ENCODE measurements around the gene SLC6A3. TPM values are rescaled to one million over a fixed set of nuclear protein-coding genes. Genes with fewer than 3 reads are reported as not detected.

SLC6A3 gene
- total and polyA plus RNA-seq, 2 donors (not counting 1 experiment from before 2014, with no cell fraction given), result 0.01 to 0.15 TPM

DNA sequence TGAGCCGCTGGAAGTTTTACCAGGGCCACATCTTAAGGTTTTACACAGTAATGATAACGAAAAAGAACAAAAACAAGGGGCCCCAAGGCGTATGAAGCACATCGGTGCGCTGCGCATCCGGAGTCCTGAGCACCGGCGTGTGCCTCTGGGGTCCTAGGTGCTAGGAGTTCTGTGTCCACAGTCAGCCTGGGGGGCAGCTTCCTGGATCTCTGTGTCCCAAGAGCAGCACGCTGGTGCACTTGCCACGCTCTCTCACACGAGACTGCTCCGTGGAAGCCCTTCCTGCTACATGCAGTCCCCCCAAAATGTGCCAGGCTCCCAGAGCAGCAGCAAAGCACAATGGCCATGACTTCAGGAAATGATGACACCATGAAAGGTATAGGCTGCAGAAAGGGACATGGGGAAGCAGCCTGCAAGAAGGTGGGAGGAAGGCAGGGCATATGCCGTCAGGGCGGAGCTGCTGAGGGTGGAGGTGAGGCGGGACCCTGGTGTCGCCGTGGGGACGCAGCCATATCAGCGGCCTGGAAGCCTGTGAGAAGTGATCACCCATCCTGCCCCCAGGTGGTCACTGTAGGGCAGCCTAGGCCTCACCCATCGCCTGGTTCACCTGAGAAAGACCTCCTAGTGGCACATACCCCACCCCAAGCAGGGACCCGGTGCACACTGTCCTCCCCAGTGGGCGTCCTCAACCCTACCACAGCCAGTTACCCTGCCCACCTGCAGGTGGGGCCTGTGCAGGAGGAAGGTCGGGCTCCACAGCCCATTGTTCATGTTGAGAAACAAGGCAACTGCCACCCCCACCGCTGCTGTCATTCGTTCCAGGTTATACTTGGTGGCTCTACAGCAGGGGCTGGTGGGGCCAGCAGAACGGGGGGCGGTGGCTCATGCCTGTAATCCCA is 23.6 kb upstream of the SLC6A3 start:
- H3K36me3 ChIP-seq (replicated peaks in 1 of 2; ENCODE audit: control extremely low read depth in 1 of 2, control insufficient read depth in 1 of 2, extremely low read depth in 1 of 2, insufficient read depth in 2 of 2, low read length in 1 of 2), result peaks cover 0 to 70% of the 10 kb centered on the region in 2 experiments
- whole genome bisulfite sequencing (ENCODE audit: insufficient coverage), result 95% methylated on average over 22 of the region's 28 CpGs
- Mint-ChIP-seq H3K9me3 (ENCODE audit: insufficient read depth) (no peaks in the 10 kb centered on the region), H3K27ac (peak overlapping the region; percentile 41), H3K4me3 (no peak overlapping the region), H3K4me1 (no peaks in the 10 kb centered on the region), H3K27me3 (no peaks in the 10 kb centered on the region)
- peaks cover 7% of the 10 kb centered on the region for H3K79me2 ChIP-seq (ENCODE audit: control insufficient read depth, insufficient read depth, low read length)
- ChIA-PET POLR2A (interaction anchor here (0.7 kb wide), 1 partner anchor 84 kb away, joined by 3 read pairs; no protein-coding TSS in a partner anchor), CTCF (interaction anchor here (1.4 kb wide), 1 partner anchor 89 kb away, joined by 4 read pairs; no protein-coding TSS in a partner anchor)
- no peak overlapping the region for H3K9ac ChIP-seq (ENCODE audit: low read length)
- TF ChIP-seq EZH2 (IDR thresholded peaks at IDR 0.05; ENCODE audit: borderline replicate concordance, insufficient read depth, low read depth, low read length, poor library complexity, severe bottlenecking), result no peak
- no peak for TF ChIP-seq CTCF (IDR thresholded peaks at IDR 0.05)
- peaks cover 0 to 2% of the 10 kb centered on the region in 2 donors for H3K4me1 ChIP-seq (ENCODE audit: control insufficient read depth in 2 of 2, insufficient read depth in 2 of 2, low read length in 2 of 2)
- no peak overlapping the region for H2AFZ ChIP-seq (ENCODE audit: insufficient read depth, low read depth, low read length, poor library complexity, severe bottlenecking)
- no peak overlapping the region for H3K4me3 ChIP-seq (ENCODE audit: control extremely low read depth in 1 of 5, extremely low read depth in 1 of 5, insufficient read depth in 1 of 5, low read depth in 2 of 5, low read length in 4 of 5)
- intact Hi-C loops (cut with micrococcal nuclease), result no loop called here
- no peak overlapping the region for H3K4me2 ChIP-seq (replicated peaks; ENCODE audit: low read depth, low read length, poor library complexity, severe bottlenecking)
- ATAC-seq (ENCODE audit: low read depth) (no peak), DNase-seq (no peak)
- peaks cover 0 to 22% (median 0%) of the 10 kb centered on the region in 3 donors for H3K9me3 ChIP-seq (ENCODE audit: control extremely low read depth in 1 of 3, control insufficient read depth in 2 of 3, insufficient read depth in 1 of 3, low read length in 2 of 3)
- H3K27ac ChIP-seq (ENCODE audit: low read length in 2 of 2), result no peak overlapping the region
- H3K27me3 ChIP-seq (replicated peaks in 1 of 4; ENCODE audit: control extremely low read depth in 1 of 4, control insufficient read depth in 3 of 4, insufficient read depth in 4 of 4, low read length in 3 of 4), result no peaks in the 10 kb centered on the region
- H4K20me1 ChIP-seq (ENCODE audit: control insufficient read depth, insufficient read depth, low read length, poor library complexity, severe bottlenecking), result peaks cover 54% of the 10 kb centered on the region

DNA sequence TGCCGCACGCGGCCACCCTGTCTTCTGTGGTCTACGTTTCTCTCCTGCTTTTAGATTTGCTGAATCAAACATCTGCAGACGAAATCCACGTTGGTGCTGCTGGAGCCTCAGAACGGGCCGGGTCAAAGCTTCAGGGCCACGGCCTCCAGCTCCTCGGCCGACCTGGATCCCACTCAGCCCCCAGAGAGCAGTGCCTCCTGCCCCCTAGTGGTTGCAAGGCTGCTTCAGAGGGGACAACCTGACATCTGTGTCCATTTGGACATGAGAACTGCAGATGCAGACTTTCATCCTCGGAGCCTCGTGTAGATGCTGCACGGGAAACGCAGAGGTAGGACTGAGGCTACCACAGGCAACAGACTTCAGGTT is 23.0 kb upstream of the SLC6A3 start:
- H3K4me1 ChIP-seq (ENCODE audit: control insufficient read depth in 2 of 2, insufficient read depth in 2 of 2, low read length in 2 of 2), result peaks cover 0 to 2% of the 10 kb centered on the region in 2 donors
- H3K27ac ChIP-seq (ENCODE audit: low read length in 2 of 2), result no peak overlapping the region
- DNase-seq, result peak; percentile 42
- Mint-ChIP-seq H3K27me3 (no peaks in the 10 kb centered on the region), H3K27ac (peak overlapping the region; percentile 41), H3K4me3 (no peak overlapping the region), H3K4me1 (no peaks in the 10 kb centered on the region), H3K9me3 (ENCODE audit: insufficient read depth) (no peaks in the 10 kb centered on the region)
- peak; percentile 37 for ATAC-seq (ENCODE audit: low read depth)
- no peak overlapping the region for H2AFZ ChIP-seq (ENCODE audit: insufficient read depth, low read depth, low read length, poor library complexity, severe bottlenecking)
- H3K9ac ChIP-seq (ENCODE audit: low read length), result no peak overlapping the region
- no peak overlapping the region for H3K4me3 ChIP-seq (ENCODE audit: control extremely low read depth in 1 of 5, extremely low read depth in 1 of 5, insufficient read depth in 1 of 5, low read depth in 2 of 5, low read length in 4 of 5)
- H3K79me2 ChIP-seq (ENCODE audit: control insufficient read depth, insufficient read depth, low read length), result peaks cover 7% of the 10 kb centered on the region
- H3K27me3 ChIP-seq (replicated peaks in 1 of 4; ENCODE audit: control extremely low read depth in 1 of 4, control insufficient read depth in 3 of 4, insufficient read depth in 4 of 4, low read length in 3 of 4), result no peaks in the 10 kb centered on the region
- H3K36me3 ChIP-seq (replicated peaks in 1 of 2; ENCODE audit: control extremely low read depth in 1 of 2, control insufficient read depth in 1 of 2, extremely low read depth in 1 of 2, insufficient read depth in 2 of 2, low read length in 1 of 2), result peaks cover 0 to 71% of the 10 kb centered on the region in 2 experiments
- intact Hi-C loops (cut with micrococcal nuclease), result no loop called here
- TF ChIP-seq CTCF (IDR thresholded peaks at IDR 0.05) (peak; percentile 50), EZH2 (IDR thresholded peaks at IDR 0.05; ENCODE audit: borderline replicate concordance, insufficient read depth, low read depth, low read length, poor library complexity, severe bottlenecking) (no peak)
- ChIA-PET CTCF (interaction anchor here (0.6 to 1.4 kb wide), 6 partner anchors 12 to 153 kb away, joined by 3 to 4 read pairs (median 4); no protein-coding TSS in a partner anchor), POLR2A (no interaction called here)
- WGBS (ENCODE audit: insufficient coverage), result 95% methylated on average over 15 of the region's 15 CpGs
- no peak overlapping the region for H3K4me2 ChIP-seq (replicated peaks; ENCODE audit: low read depth, low read length, poor library complexity, severe bottlenecking)
- H3K9me3 ChIP-seq (ENCODE audit: control extremely low read depth in 1 of 3, control insufficient read depth in 2 of 3, insufficient read depth in 1 of 3, low read length in 2 of 3), result peaks cover 0 to 23% (median 0%) of the 10 kb centered on the region in 3 donors
- peaks cover 56% of the 10 kb centered on the region for H4K20me1 ChIP-seq (ENCODE audit: control insufficient read depth, insufficient read depth, low read length, poor library complexity, severe bottlenecking)

Data from B cell (primary cell).